PC-3 (cell line): ENCODE results near the gene TMOD3.

Source experiments
- EZH2 ChIP-seq: fragments of 300-600 bp; sonication (generic); IDR thresholded peaks from one replicate; pipeline ENCODE4 v1.6.1; 2017; ENCODE audit warnings: antibody characterized with exemption, mild to moderate bottlenecking, low read length; ENCODE audit not compliant: unreplicated experiment
- TF ChIP-seq, protein P1 (sequence below): fragments of 300-600 bp; sonication (generic); conservative IDR thresholded peaks from 2 replicates; pipeline ENCODE4 v1.5.1; 2017; ENCODE audit warnings: antibody characterized with exemption, low read depth, mild to moderate bottlenecking, low read length

DNA sequence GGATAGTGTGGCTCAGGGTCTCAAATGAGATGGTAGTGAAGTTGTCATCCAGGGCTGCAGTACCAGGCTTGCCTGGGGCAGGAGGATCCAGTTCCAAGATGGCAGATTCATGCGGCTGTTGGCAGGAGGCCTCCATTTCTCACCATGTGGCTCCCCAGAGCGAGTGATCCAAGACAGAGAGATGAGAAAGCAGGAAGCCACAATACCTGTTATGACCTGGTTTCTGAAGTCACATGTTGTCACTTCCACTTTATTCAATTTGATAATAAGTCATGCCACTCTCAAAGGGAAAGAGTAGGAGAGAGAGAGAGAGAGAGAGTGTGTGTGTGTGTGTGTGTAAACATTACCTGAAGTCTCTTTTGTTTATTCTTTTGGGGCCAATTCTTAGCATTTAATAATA is 47.9 kb upstream of the TMOD3 start:
- TF ChIP-seq, protein P1, sequence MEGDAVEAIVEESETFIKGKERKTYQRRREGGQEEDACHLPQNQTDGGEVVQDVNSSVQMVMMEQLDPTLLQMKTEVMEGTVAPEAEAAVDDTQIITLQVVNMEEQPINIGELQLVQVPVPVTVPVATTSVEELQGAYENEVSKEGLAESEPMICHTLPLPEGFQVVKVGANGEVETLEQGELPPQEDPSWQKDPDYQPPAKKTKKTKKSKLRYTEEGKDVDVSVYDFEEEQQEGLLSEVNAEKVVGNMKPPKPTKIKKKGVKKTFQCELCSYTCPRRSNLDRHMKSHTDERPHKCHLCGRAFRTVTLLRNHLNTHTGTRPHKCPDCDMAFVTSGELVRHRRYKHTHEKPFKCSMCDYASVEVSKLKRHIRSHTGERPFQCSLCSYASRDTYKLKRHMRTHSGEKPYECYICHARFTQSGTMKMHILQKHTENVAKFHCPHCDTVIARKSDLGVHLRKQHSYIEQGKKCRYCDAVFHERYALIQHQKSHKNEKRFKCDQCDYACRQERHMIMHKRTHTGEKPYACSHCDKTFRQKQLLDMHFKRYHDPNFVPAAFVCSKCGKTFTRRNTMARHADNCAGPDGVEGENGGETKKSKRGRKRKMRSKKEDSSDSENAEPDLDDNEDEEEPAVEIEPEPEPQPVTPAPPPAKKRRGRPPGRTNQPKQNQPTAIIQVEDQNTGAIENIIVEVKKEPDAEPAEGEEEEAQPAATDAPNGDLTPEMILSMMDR, result no peak
- no peak for TF ChIP-seq EZH2
